Astrocyte (in vitro differentiated cells and primary cell): ENCODE measurements around the gene TRIM74.

Source experiments
- EZH2 ChIP-seq: IDR thresholded peaks from 2 replicates; pipeline ENCODE4 v1.6.1; 2012; ENCODE audit warnings: mild to moderate bottlenecking, low read length, inconsistent platforms; ENCODE audit not compliant: insufficient read depth
- TF ChIP-seq, protein P1 (sequence below): IDR thresholded peaks from 2 replicates; pipeline ENCODE4 v1.5.1; 2011; ENCODE audit warnings: low read depth, mild to moderate bottlenecking, inconsistent platforms, low read length, moderate library complexity; ENCODE audit not compliant: insufficient read depth

DNA sequence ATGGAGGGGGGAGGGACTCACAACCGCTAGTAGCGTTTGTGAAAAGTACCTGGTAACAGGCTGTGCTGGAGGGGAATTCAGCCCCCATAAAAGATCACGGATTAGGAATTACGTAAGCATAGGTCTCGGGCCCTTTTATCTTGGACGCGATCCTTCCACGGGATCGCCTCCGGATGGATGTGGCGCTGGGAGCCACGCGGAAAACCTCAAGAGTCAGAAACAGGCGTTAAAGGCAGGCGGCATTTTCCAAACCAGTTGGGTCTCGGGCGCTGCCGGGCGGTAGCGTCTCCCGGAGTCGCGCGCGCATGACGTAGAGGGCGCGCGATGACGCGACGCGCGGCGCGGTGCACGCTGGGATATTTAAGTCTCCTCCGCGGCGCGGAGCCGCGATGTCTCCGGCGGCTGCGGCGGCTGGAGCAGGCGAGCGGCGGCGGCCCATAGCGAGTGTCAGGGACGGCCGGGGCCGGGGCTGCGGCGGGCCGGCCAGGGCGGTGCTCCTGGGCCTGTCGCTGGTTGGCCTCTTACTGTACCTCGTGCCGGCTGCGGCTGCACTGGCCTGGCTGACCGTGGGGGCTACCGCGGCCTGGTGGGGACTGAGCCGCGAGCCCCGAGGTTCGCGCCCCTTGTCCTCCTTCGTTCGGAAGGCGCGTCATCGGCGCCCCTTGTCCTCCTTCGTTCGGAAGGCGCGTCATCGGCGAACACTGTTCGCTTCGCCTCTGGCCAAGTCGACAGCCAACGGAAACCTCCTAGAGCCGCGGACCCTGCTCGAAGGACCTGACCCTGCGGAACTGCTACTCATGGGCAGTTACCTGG lies 44.3 kb downstream of the TRIM74 start, which contains the start of gene POM121:
- TF ChIP-seq, protein P1, sequence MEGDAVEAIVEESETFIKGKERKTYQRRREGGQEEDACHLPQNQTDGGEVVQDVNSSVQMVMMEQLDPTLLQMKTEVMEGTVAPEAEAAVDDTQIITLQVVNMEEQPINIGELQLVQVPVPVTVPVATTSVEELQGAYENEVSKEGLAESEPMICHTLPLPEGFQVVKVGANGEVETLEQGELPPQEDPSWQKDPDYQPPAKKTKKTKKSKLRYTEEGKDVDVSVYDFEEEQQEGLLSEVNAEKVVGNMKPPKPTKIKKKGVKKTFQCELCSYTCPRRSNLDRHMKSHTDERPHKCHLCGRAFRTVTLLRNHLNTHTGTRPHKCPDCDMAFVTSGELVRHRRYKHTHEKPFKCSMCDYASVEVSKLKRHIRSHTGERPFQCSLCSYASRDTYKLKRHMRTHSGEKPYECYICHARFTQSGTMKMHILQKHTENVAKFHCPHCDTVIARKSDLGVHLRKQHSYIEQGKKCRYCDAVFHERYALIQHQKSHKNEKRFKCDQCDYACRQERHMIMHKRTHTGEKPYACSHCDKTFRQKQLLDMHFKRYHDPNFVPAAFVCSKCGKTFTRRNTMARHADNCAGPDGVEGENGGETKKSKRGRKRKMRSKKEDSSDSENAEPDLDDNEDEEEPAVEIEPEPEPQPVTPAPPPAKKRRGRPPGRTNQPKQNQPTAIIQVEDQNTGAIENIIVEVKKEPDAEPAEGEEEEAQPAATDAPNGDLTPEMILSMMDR = no peak
- TF ChIP-seq EZH2 = no peak
